SJSA1 (cell line): ENCODE measurements around the gene SH3PXD2B. TPM values are rescaled to one million over a fixed set of nuclear protein-coding genes. Genes with fewer than 3 reads are reported as not detected.
"Not testable (repeated sequence)": the region's sequence is repeated elsewhere in the genome, so short reads cannot be mapped to it uniquely, and the experiment has no call there.

ENCODE experiments used
- DNase-seq, 2 experiments: peaks; one replicate each; pipeline ENCODE4 v3.0.0-alpha.2; 2015 to 2020; ENCODE audit warnings: low spot score in 2 of 2, low read depth in 1 of 2
- H3K27ac ChIP-seq: fragments of 250-450 bp; sonication (Bioruptor Pico); 2 replicates; pipeline ENCODE4 v1.5.1; 2020; ENCODE audit warnings: mild to moderate bottlenecking, moderate library complexity
- H3K27me3 ChIP-seq: fragments of 250-450 bp; sonication (Bioruptor Pico); replicated peaks from 2 replicates; pipeline ENCODE4 v1.5.1; 2020; ENCODE audit warnings: mild to moderate bottlenecking, moderate library complexity
- H3K36me3 ChIP-seq: fragments of 250-450 bp; sonication (Bioruptor Pico); 2 replicates; pipeline ENCODE4 v1.5.1; 2020; ENCODE audit warnings: mild to moderate bottlenecking
- H3K4me1 ChIP-seq: fragments of 250-450 bp; sonication (Bioruptor Pico); replicated peaks from 2 replicates; pipeline ENCODE4 v1.6.1; 2021; ENCODE audit warnings: mild to moderate bottlenecking
- H3K4me3 ChIP-seq: fragments of 250-450 bp; sonication (Bioruptor Pico); 2 replicates; pipeline ENCODE4 v1.5.1; 2020; ENCODE audit warnings: mild to moderate bottlenecking
- H3K9me3 ChIP-seq: fragments of 250-450 bp; sonication (Bioruptor Pico); replicated peaks from 2 replicates; pipeline ENCODE4 v1.5.1; 2020; ENCODE audit warnings: mild to moderate bottlenecking
- total RNA-seq: library from RNA; depleted of rRNA; stranded (reverse); fragments of >200 nt; shearing (Covaris generic); gene quantifications from 2 replicates; pipeline ENCODE4 v1.2.3, GENCODE V29; 2014

The SH3PXD2B gene
- total RNA-seq, 1 experiment from 2014 or later, result 32.3 TPM

- no peaks in the 10 kb centered on the region for H3K27me3 ChIP-seq
- no peak overlapping the region for H3K4me3 ChIP-seq
- no peak overlapping the region for H3K27ac ChIP-seq
- H3K9me3 ChIP-seq, result no peaks in the 10 kb centered on the region
- DNase-seq, result no peak
- H3K36me3 ChIP-seq, result peaks cover 80% of the 10 kb centered on the region
- H3K4me1 ChIP-seq, result peaks cover 15% of the 10 kb centered on the region
Measured at GRCh38 chr5:172418862-172419814, 35.2 kb downstream of the SH3PXD2B start.

- Histone ChIP-seq H3K27ac (no peak overlapping the region), H3K4me3 (no peak overlapping the region), H3K9me3 (no peaks in the 10 kb centered on the region), H3K27me3 (no peaks in the 10 kb centered on the region), H3K36me3 (peaks cover 75% of the 10 kb centered on the region), H3K4me1 (peaks cover 25% of the 10 kb centered on the region)
- DNase-seq, result peak; percentile 44 to 61
Measured at GRCh38 chr5:172417983-172418630, 36.2 kb downstream of the SH3PXD2B start.

- no peaks in the 10 kb centered on the region for H3K27me3 ChIP-seq
- H3K4me1 ChIP-seq, result peaks cover 33% of the 10 kb centered on the region
- no peak overlapping the region for H3K27ac ChIP-seq
- peaks cover 67% of the 10 kb centered on the region for H3K36me3 ChIP-seq
- H3K4me3 ChIP-seq, result no peak overlapping the region
- no peaks in the 10 kb centered on the region for H3K9me3 ChIP-seq
- DNase-seq, result no peak
Measured at GRCh38 chr5:172417130-172417841, 37.0 kb downstream of the SH3PXD2B start.

GRCh38 chr5:172415362-172416275 lies 38.7 kb downstream of the SH3PXD2B start:
- H3K4me3 ChIP-seq, result no peak overlapping the region
- peaks cover 50% of the 10 kb centered on the region for H3K4me1 ChIP-seq
- H3K9me3 ChIP-seq, result no peaks in the 10 kb centered on the region
- H3K36me3 ChIP-seq, result peaks cover 57% of the 10 kb centered on the region
- H3K27ac ChIP-seq, result no peak overlapping the region
- DNase-seq, result no peak
- no peaks in the 10 kb centered on the region for H3K27me3 ChIP-seq

GRCh38 chr5:172414531-172415361 lies 39.6 kb downstream of the SH3PXD2B start:
- Histone ChIP-seq H3K27ac (no peak overlapping the region), H3K36me3 (peaks cover 50% of the 10 kb centered on the region), H3K4me3 (no peak overlapping the region), H3K9me3 (no peaks in the 10 kb centered on the region), H3K27me3 (no peaks in the 10 kb centered on the region), H3K4me1 (peaks cover 59% of the 10 kb centered on the region)
- DNase-seq, result no peak

GRCh38 chr5:172413601-172414171 lies 40.6 kb downstream of the SH3PXD2B start:
- Histone ChIP-seq H3K9me3 (no peaks in the 10 kb centered on the region), H3K36me3 (peaks cover 39% of the 10 kb centered on the region), H3K4me1 (peaks cover 54% of the 10 kb centered on the region), H3K4me3 (no peak overlapping the region), H3K27ac (peak overlapping the region; percentile 54), H3K27me3 (no peaks in the 10 kb centered on the region)
- no peak for DNase-seq

- Histone ChIP-seq H3K4me3 (no peak overlapping the region), H3K4me1 (peaks cover 45% of the 10 kb centered on the region)
- DNase-seq, result peak; percentile 92 to 96
Measured at GRCh38 chr5:172412724-172413286, 41.5 kb downstream of the SH3PXD2B start.

GRCh38 chr5:172411484-172412072 lies 42.7 kb downstream of the SH3PXD2B start:
- Histone ChIP-seq H3K27me3 (no peaks in the 10 kb centered on the region), H3K27ac (peak overlapping the region; percentile 0), H3K36me3 (peaks cover 29% of the 10 kb centered on the region), H3K4me1 (peaks cover 45% of the 10 kb centered on the region), H3K4me3 (no peak overlapping the region), H3K9me3 (no peaks in the 10 kb centered on the region)
- DNase-seq, result peak in 1 of 2 experiments; percentile 48

More at GRCh38 chr5:172412724-172413286, 41.5 kb downstream of the SH3PXD2B start:
- peak overlapping the region; percentile 54 for H3K27ac ChIP-seq
- H3K36me3 ChIP-seq, result peaks cover 31% of the 10 kb centered on the region
- no peaks in the 10 kb centered on the region for H3K9me3 ChIP-seq
- no peaks in the 10 kb centered on the region for H3K27me3 ChIP-seq

- no peaks in the 10 kb centered on the region for H3K9me3 ChIP-seq
- peaks cover 34% of the 10 kb centered on the region for H3K36me3 ChIP-seq
- no peak overlapping the region for H3K4me3 ChIP-seq
- H3K4me1 ChIP-seq, result peaks cover 45% of the 10 kb centered on the region
- no peak overlapping the region for H3K27ac ChIP-seq
- no peak for DNase-seq
- no peaks in the 10 kb centered on the region for H3K27me3 ChIP-seq
Measured at GRCh38 chr5:172410662-172411483, 43.5 kb downstream of the SH3PXD2B start.

GRCh38 chr5:172410160-172410559 lies 44.2 kb downstream of the SH3PXD2B start:
- DNase-seq, result peak in 1 of 2 experiments; percentile 71
- H3K27ac ChIP-seq, result no peak overlapping the region
- no peak overlapping the region for H3K4me3 ChIP-seq
- no peaks in the 10 kb centered on the region for H3K27me3 ChIP-seq
- peaks cover 35% of the 10 kb centered on the region for H3K36me3 ChIP-seq
- no peaks in the 10 kb centered on the region for H3K9me3 ChIP-seq
- H3K4me1 ChIP-seq, result peaks cover 45% of the 10 kb centered on the region

GRCh38 chr5:172409477-172409876 lies 44.8 kb downstream of the SH3PXD2B start:
- Histone ChIP-seq H3K4me1 (peaks cover 45% of the 10 kb centered on the region), H3K36me3 (peaks cover 36% of the 10 kb centered on the region)
- H3K27ac ChIP-seq, result not testable (repeated sequence)

More at GRCh38 chr5:172409477-172409876, 44.8 kb downstream of the SH3PXD2B start:
- DNase-seq, H3K9me3 ChIP-seq, H3K4me3 ChIP-seq, H3K27me3 ChIP-seq: not testable (repeated sequence)
